AML-193 (cell line): ENCODE data around the gene PRAME.
"Not testable (repeated sequence)": the region's sequence is repeated elsewhere in the genome, so short reads cannot be mapped to it uniquely, and the experiment has no call there.

Source experiments
- DNase-seq, 2 experiments: peaks; one replicate each; lab custom pipeline; 2025; lab: John Stamatoyannopoulos, UW

PRAME gene

GRCh38 chr22:22520667-22521602, 38.1 kb downstream of the PRAME start:
- DNase-seq = no peak

- no peak for DNase-seq
These were observed 38.9 kb downstream of the PRAME start, which contains the start of gene ZNF280A for GRCh38 chr22:22520020-22520656. ZNF280A (minus strand) TSS chr22:22520270; CDS start chr22:22515630, 4,640 bp downstream.

DNA sequence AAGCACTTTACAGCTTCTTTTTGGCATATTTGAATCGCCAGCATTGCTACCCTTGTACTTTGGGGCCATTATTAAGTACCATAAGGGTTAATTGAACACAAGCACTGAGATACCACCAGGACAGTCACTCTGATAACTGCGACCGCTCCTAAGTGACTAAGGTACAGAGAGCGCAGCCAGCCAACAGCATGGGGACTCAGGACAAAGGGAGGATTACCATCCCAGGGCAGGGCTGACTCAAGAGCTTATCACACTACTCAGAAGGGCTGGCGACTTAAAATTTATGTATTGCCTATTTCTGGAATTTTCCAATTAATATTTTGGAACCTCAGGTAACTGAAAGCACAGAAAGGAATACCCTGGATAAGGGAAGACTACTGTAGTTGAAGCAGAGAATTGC, 39.5 kb downstream of the PRAME start:
- DNase-seq = no peak

- no peak for DNase-seq
These were observed 42.1 kb downstream of the PRAME start for GRCh38 chr22:22516992-22517391.

DNA sequence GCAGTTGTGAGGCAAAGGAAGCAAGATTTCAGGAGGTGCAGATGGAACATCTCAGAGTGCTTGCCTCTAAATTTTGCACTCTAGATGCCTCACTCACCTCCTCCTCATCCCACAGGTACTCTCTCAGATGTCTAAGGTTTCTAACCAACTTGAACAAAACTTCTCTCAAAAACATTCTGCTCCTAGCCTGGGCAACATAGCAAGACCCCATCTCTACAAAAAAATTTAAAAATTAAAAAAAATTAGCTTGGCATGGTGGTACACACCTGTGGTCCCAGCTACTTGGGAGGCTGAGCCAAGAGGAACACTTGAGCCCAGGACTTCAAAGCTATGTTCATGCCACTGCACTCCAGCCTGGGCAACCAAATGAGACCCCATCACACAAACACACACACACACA, 43.2 kb downstream of the PRAME start:
- no peak for DNase-seq

DNA sequence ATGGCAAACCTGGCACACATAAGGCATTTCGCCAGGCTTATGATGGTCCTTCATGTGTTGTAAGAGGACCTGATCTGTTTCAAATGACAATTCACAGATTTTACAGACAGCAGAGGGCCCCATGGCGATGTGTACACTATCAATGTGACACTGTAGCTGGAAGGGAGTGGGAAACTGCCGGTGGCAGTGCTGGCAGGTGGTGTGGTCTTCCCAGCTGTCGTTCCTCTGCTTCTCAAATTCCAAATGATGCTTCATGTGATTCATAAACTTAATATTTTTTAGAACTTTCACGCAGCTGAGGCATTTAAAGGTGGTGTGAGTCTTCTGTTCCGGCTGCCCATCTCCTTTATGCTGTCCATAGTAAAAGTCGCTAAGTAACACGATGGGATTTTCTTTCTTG, 44.6 kb downstream of the PRAME start:
- not testable (repeated sequence) for DNase-seq

- no peak for DNase-seq
These were observed 45.4 kb downstream of the PRAME start for GRCh38 chr22:22513619-22514018.

GRCh38 chr22:22512951-22513350, 46.1 kb downstream of the PRAME start:
- DNase-seq = no peak

- not testable (repeated sequence) for DNase-seq
These were observed 48.2 kb downstream of the PRAME start for GRCh38 chr22:22510833-22511232.

DNA sequence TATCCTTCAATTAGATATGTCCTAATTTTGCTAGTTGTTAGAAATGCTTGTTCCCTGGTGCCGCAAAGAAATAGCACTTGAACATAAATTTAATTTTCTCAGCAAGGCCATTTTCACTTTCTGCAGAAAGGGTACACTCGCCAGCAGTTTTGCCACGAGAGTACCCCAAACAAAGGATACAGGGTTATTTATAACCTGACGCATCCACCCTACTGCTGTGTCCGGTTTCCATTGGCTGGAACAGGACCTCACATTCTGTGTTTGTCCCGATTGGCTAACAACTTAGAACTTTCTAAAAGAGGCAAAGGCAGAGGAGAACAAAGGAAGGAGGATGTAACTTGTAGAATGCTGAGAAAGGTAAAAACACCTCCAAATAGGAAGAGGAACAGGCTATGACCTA, 49.2 kb downstream of the PRAME start:
- DNase-seq = not testable (repeated sequence)

DNA sequence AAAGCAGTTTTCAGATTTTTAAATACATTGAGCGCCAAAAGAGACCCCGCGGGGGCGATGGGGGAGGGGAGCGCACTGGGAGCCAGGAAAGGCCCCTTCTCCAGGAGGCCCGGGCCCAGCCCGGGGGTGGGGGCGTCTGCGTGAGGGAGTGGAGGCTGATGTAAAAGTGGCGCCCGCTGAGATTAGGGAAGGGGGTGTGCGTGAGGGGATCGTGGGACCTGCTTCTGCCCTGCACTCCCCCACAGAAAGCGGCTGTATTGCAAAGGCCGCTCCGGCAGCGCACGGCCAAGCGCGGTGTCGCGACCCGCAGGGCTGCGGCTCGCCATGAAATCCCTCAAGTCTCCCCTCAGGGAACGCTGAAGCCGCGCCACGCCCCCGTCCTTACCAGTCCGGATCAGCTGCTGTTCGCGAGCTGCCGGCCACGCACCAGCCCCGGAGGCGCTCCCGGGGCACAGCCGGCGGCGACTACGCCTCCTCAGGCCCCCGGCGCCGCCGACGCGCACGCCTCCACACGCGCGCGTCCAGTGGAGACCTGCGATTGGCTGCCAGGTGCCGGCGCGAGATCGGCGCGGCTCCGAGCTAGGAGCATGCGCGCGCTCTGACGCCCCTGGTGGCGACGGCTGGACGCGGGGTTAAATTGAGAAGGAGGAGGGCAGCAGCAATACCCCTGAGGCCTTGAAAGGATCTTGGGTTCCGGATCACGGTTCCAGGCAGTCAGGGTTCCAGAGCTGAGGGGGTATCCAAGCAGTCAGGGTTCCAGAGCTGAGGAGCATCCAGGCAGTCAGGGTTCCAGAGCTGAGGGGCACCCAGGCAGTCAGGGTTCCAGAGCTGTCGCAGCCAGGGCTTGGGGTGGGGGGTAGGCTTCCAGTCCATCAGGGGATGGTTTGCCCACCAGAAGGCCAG, 50.5 kb downstream of the PRAME start, which contains the start of gene ZNF280B:
Gene ZNF280B, minus strand, starts transcription at position 469 of the 903 bp plus-strand sequence. CDS start 19,344 bp downstream, outside the sequence.
- DNase-seq = peak; percentile 58 to 73

DNA sequence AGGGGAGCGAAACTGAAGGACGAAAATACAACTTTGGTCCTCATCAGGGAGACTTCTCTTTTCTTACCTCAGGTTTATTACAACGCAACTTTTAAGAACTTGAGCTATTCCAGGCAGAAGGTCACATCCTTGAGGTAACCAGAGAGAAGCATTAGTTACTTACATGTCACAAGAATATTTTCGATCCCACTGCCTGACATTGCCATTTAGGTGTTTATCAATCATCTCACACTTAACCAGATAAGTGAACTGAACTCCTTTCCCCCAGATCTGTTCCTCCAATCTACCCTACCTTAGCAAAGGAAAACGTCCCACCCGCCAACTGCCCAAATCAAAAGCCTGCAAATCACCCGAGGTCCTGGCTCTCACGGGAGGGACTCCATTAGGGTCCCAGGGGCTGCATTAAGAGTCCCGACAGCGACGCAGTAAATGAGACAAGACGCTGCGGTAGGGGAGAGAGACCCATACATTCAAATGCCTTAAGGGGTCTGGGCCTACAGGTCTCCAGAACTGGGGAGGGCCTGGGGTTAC, 51.3 kb downstream of the PRAME start:
- DNase-seq = peak; percentile 4 to 14

GRCh38 chr22:22506736-22507135, 52.3 kb downstream of the PRAME start:
- DNase-seq = no peak

DNA sequence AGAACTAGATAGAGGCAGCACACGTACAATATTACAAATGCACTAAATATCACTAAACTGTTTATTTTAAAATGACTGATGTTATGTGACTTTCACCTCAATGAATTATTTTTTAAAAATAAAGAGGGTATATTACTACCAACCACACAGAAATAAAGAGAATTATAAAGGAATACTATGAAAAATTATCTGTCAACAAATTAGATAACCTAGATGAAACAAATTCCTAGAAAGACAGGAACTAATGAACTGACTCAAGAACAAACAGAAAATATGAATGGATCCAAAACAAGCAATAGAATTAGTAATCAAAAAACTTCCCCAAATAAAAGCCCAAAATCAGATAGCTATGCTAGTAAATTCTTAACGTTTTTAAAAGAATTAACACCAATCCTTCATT, 60.8 kb downstream of the PRAME start:
- no peak for DNase-seq
